Neural cell (in vitro differentiated cells): ENCODE results near the gene CPXM1. TPM values are rescaled to one million over a fixed set of nuclear protein-coding genes. Genes with fewer than 3 reads are reported as not detected.

Source experiments
- H2AFZ ChIP-seq: fragments of 200-600, 300-800 bp; sonication (generic), shearing (Covaris generic); 2 replicates; pipeline ENCODE4 v1.6.0; 2014; ENCODE audit warnings: low read depth, mild to moderate bottlenecking, antibody characterized with exemption, low read length, moderate library complexity
- H3F3A ChIP-seq: fragments of 200-600 bp; shearing (Covaris generic); 2 replicates; pipeline ENCODE4 v1.6.1; 2016; ENCODE audit warnings: mild to moderate bottlenecking, moderate library complexity, mixed read lengths, antibody characterized with exemption, low read length; ENCODE audit not compliant: insufficient read depth, poor library complexity, severe bottlenecking
- H3K27ac ChIP-seq: fragments of 200-600, 300-800 bp; sonication (generic), shearing (Covaris generic); 2 replicates; pipeline ENCODE4 v1.5.1; 2014; ENCODE audit warnings: mild to moderate bottlenecking, low read length, moderate library complexity
- H3K27me3 ChIP-seq: fragments of 300-800, 200-600 bp; sonication (generic), shearing (Covaris generic); 2 replicates; pipeline ENCODE4 v1.6.0; 2014; ENCODE audit warnings: mild to moderate bottlenecking, low read depth, low read length, moderate library complexity; ENCODE audit not compliant: insufficient read depth
- H3K36me3 ChIP-seq: fragments of 300-800, 200-600 bp; sonication (generic), shearing (Covaris generic); 2 replicates; pipeline ENCODE4 v1.5.1; 2014; ENCODE audit warnings: mild to moderate bottlenecking, antibody characterized with exemption, low read length, moderate library complexity; ENCODE audit not compliant: insufficient read depth
- H3K4me2 ChIP-seq: fragments of 300-800, 200-600 bp; sonication (generic), shearing (Covaris generic); 2 replicates; pipeline ENCODE4 v1.6.0; 2014; ENCODE audit warnings: mild to moderate bottlenecking, low read length
- H3K4me3 ChIP-seq: fragments of 300-800, 200-600 bp; sonication (generic), shearing (Covaris generic); 2 replicates; pipeline ENCODE4 v1.5.1; 2014; ENCODE audit warnings: mild to moderate bottlenecking, low read length, moderate library complexity
- H3K79me2 ChIP-seq: fragments of 200-600 bp; shearing (Covaris generic); replicated peaks from 2 replicates; pipeline ENCODE4 v1.6.0; 2014; ENCODE audit warnings: mild to moderate bottlenecking, low read length, moderate library complexity; ENCODE audit not compliant: insufficient read depth
- H3K9ac ChIP-seq: fragments of 300-800, 200-600 bp; sonication (generic), shearing (Covaris generic); 2 replicates; pipeline ENCODE4 v1.6.1; 2016; ENCODE audit warnings: mild to moderate bottlenecking, low read length, mixed read lengths
- H3K9me2 ChIP-seq: fragments of 200-600 bp; shearing (Covaris generic); 2 replicates; pipeline ENCODE4 v1.6.1; 2016; ENCODE audit warnings: mild to moderate bottlenecking, low read length, mixed read lengths; ENCODE audit not compliant: insufficient read depth
- H3K9me3 ChIP-seq: fragments of 200-600, 300-800 bp; sonication (generic), shearing (Covaris generic); 2 replicates; pipeline ENCODE4 v1.6.1; 2016; ENCODE audit warnings: mild to moderate bottlenecking, mixed run types, low read length, moderate library complexity, mixed read lengths
- H4K20me1 ChIP-seq: fragments of 200-600 bp; shearing (Covaris generic); 2 replicates; pipeline ENCODE4 v1.6.1; 2016; ENCODE audit warnings: mild to moderate bottlenecking, mixed run types; ENCODE audit not compliant: insufficient read depth
- EP300 ChIP-seq: fragments of 450-650 bp; conservative IDR thresholded peaks from 2 replicates; pipeline ENCODE4 v1.6.1; 2014; ENCODE audit warnings: antibody characterized with exemption, mild to moderate bottlenecking, moderate library complexity; ENCODE audit not compliant: poor library complexity, severe bottlenecking
- EZH2 ChIP-seq: fragments of 200-600, 300-800 bp; shearing (Covaris generic), sonication (generic); IDR thresholded peaks from 2 replicates; pipeline ENCODE4 v1.6.1; 2014; ENCODE audit warnings: antibody characterized with exemption, low read length, borderline replicate concordance, mild to moderate bottlenecking; ENCODE audit not compliant: insufficient read depth, poor library complexity, severe bottlenecking
- MXI1 ChIP-seq: fragments of 450-650 bp; conservative IDR thresholded peaks from 2 replicates; pipeline ENCODE4 v1.6.1; 2014; ENCODE audit warnings: antibody characterized with exemption, mild to moderate bottlenecking; ENCODE audit not compliant: poor library complexity, severe bottlenecking
- POLR2AphosphoS5 ChIP-seq: IDR thresholded peaks from 2 replicates; pipeline ENCODE4 v1.6.1; 2012
- RAD21 ChIP-seq: fragments of 450-650 bp; conservative IDR thresholded peaks from 2 replicates; pipeline ENCODE4 v1.6.1; 2014; ENCODE audit warnings: antibody characterized with exemption, mild to moderate bottlenecking, moderate library complexity
- SMC3 ChIP-seq: fragments of 450-650 bp; conservative IDR thresholded peaks from 2 replicates; pipeline ENCODE4 v1.6.1; 2014; ENCODE audit warnings: antibody characterized with exemption, mild to moderate bottlenecking, moderate library complexity; ENCODE audit not compliant: poor library complexity
- TAF1 ChIP-seq: IDR thresholded peaks from 2 replicates; pipeline ENCODE4 v1.6.1; 2012; ENCODE audit warnings: low read depth
- polyA plus RNA-seq: library from polyadenylated mRNA; depleted of rRNA; stranded (reverse); fragments of >200 nt; gene quantifications from 2 replicates; pipeline ENCODE4 v1.2.3, GENCODE V29; 2014
- TF ChIP-seq, protein P1 (sequence below): fragments of 450-650 bp; IDR thresholded peaks from 2 replicates; pipeline ENCODE4 v1.5.1; 2014; ENCODE audit warnings: antibody characterized with exemption, mild to moderate bottlenecking, moderate library complexity; ENCODE audit not compliant: poor library complexity, severe bottlenecking
- TF ChIP-seq, protein P2 (sequence below): IDR thresholded peaks from 2 replicates; pipeline ENCODE4 v1.6.1; 2012; ENCODE audit warnings: borderline replicate concordance

Gene CPXM1
- polyA plus RNA-seq, 1 donor from 2014 or later = 44.0 TPM

GRCh38 chr20:2820896-2821869 is 20.8 kb upstream of the CPXM1 start:
- Histone ChIP-seq H3K27me3 (peaks cover 23% of the 10 kb centered on the region), H2AFZ (no peak overlapping the region), H3K4me3 (no peak overlapping the region)

DNA sequence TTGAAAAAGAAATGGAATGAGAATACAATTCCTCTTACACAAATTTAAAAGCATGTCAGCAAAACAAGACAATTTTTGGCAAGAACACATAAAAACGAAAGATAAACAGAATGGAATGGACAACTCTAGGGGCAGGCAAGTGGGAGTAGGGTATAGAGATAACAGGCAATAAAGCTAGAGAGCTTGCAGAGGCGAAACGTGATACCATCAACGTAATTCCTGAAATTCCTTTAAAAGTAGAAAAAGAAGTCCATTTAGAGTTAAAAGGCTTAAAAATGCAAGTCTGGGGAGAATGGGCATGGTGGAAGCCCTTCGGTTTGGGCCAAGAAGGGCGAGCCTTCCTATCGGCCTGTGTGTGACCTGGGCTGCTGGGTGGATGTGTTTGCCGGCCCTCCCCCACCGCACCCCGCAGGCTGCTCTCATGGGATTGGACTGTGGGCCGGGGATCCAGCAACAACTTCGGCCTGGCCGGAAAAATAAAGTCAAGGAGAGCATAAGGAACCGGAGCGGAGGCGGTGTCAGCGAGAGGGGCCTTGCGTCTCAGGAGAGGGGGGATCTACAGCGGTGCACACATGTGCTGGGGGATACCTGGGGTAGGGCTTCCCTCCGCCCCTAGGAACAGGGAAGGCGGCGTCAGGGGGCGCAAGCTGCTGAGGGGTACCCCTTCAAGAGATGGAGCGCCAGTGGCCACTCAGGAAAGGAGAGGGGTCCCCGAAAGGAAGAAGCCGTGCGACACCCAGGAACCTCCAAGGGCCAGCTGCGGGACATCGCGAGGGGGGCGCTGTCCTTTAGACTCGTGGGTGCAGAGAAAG is 19.9 kb upstream of the CPXM1 start:
- no peaks in the 10 kb centered on the region for H3K9me3 ChIP-seq
- no peaks in the 10 kb centered on the region for H3F3A ChIP-seq
- no peak overlapping the region for H3K4me3 ChIP-seq
- H3K79me2 ChIP-seq = no peaks in the 10 kb centered on the region
- no peaks in the 10 kb centered on the region for H3K9me2 ChIP-seq
- H3K36me3 ChIP-seq = no peaks in the 10 kb centered on the region
- H3K27me3 ChIP-seq = peaks cover 23% of the 10 kb centered on the region
- H2AFZ ChIP-seq = no peak overlapping the region
- H4K20me1 ChIP-seq = no peaks in the 10 kb centered on the region
- H3K9ac ChIP-seq = no peak overlapping the region
- no peak overlapping the region for H3K27ac ChIP-seq
- no peak overlapping the region for H3K4me2 ChIP-seq
- TF ChIP-seq EZH2 (no peak), TAF1 (no peak), POLR2AphosphoS5 (no peak), EP300 (no peak), MXI1 (no peak), SMC3 (no peak)
- TF ChIP-seq, protein P1, sequence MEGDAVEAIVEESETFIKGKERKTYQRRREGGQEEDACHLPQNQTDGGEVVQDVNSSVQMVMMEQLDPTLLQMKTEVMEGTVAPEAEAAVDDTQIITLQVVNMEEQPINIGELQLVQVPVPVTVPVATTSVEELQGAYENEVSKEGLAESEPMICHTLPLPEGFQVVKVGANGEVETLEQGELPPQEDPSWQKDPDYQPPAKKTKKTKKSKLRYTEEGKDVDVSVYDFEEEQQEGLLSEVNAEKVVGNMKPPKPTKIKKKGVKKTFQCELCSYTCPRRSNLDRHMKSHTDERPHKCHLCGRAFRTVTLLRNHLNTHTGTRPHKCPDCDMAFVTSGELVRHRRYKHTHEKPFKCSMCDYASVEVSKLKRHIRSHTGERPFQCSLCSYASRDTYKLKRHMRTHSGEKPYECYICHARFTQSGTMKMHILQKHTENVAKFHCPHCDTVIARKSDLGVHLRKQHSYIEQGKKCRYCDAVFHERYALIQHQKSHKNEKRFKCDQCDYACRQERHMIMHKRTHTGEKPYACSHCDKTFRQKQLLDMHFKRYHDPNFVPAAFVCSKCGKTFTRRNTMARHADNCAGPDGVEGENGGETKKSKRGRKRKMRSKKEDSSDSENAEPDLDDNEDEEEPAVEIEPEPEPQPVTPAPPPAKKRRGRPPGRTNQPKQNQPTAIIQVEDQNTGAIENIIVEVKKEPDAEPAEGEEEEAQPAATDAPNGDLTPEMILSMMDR = no peak

More at GRCh38 chr20:2820896-2821869, 20.8 kb upstream of the CPXM1 start:
- TF ChIP-seq EP300 (no peak), TAF1 (no peak), RAD21 (no peak), MXI1 (no peak), POLR2AphosphoS5 (no peak), SMC3 (no peak), EZH2 (no peak)
- TF ChIP-seq, protein P2, sequence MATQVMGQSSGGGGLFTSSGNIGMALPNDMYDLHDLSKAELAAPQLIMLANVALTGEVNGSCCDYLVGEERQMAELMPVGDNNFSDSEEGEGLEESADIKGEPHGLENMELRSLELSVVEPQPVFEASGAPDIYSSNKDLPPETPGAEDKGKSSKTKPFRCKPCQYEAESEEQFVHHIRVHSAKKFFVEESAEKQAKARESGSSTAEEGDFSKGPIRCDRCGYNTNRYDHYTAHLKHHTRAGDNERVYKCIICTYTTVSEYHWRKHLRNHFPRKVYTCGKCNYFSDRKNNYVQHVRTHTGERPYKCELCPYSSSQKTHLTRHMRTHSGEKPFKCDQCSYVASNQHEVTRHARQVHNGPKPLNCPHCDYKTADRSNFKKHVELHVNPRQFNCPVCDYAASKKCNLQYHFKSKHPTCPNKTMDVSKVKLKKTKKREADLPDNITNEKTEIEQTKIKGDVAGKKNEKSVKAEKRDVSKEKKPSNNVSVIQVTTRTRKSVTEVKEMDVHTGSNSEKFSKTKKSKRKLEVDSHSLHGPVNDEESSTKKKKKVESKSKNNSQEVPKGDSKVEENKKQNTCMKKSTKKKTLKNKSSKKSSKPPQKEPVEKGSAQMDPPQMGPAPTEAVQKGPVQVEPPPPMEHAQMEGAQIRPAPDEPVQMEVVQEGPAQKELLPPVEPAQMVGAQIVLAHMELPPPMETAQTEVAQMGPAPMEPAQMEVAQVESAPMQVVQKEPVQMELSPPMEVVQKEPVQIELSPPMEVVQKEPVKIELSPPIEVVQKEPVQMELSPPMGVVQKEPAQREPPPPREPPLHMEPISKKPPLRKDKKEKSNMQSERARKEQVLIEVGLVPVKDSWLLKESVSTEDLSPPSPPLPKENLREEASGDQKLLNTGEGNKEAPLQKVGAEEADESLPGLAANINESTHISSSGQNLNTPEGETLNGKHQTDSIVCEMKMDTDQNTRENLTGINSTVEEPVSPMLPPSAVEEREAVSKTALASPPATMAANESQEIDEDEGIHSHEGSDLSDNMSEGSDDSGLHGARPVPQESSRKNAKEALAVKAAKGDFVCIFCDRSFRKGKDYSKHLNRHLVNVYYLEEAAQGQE = no peak
- TF ChIP-seq, protein P1 = no peak
- no peaks in the 10 kb centered on the region for H3K9me2 ChIP-seq
- no peak overlapping the region for H3K4me2 ChIP-seq
- no peaks in the 10 kb centered on the region for H3K9me3 ChIP-seq
- no peaks in the 10 kb centered on the region for H4K20me1 ChIP-seq
- H3F3A ChIP-seq = no peaks in the 10 kb centered on the region
- no peaks in the 10 kb centered on the region for H3K36me3 ChIP-seq
- no peak overlapping the region for H3K9ac ChIP-seq
- no peak overlapping the region for H3K27ac ChIP-seq
- no peaks in the 10 kb centered on the region for H3K79me2 ChIP-seq
